ENCODE measurements around the gene PLCH1. TPM values are rescaled to one million over a fixed set of nuclear protein-coding genes. Genes with fewer than 3 reads are reported as not detected.

Gene PLCH1
- total and polyA plus RNA-seq, 8 donors: 0.91 to 4.4 (median 2.3) TPM

DNA sequence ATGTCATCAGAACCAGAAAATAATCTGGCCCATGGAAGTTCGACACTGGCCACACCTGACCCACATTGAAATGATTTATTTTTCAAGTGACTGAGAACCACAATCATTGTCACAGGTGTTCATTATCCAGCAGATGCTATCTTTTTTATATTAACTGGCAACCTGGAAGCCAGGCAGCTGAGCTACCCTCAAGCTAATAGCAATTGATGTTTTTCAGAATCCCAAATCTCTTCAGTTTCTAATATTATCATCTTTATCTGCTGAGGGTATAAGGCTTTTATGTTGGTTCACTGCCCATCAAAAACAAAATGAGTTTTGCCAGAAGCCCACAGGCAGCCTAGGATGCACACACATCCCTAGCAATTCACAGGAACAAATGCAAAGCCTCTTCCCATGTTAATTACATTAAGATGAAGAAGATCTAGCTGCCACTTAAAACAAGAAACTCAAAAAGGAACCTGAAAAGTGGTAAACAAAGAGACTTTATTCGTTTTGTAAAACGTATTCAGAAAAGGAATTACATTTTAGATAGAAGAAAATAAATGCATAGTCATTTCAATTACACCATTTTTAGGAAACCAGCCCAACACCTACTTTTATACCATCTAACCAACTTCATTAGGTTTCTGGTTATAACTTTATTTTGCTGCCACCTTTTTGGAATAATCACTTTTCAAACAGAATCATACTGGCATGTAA lies 410.5 kb downstream of the PLCH1 start:
- WGBS, 2 donors: 52 to 61% methylated on average over 3 of the region's 3 CpGs

DNA sequence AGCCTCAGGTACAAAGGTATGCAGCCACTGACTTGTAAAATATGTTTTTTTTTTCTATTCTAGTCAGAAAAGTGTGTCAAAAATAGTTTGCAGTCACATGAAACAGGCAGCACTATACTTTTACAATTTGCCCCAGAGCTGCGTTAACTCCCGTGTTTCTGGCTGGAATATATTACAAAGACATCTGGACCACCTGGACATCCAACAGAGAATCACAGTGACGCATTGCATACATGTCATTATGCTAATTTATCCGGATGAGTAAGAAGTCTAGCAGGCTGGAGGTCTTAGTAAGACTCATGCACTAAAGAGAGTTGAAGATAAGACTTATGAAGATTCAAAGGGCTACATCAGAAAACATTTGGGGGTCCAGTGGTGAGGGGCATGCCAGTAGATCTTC lies 412.2 kb downstream of the PLCH1 start:
- 83 to 84% methylated on average over 4 of the region's 4 CpGs for WGBS, 2 donors
- no peaks in the 10 kb centered on the region for H3K4me1 ChIP-seq
- DNase-seq (no peak), FAIRE-seq (no peak), ATAC-seq (no peak)
- H3K36me3 ChIP-seq: no peaks in the 10 kb centered on the region
- no peaks in the 10 kb centered on the region for H3K9me3 ChIP-seq
- intact Hi-C loops (cut with DNase I): no loop called here
- no peaks in the 10 kb centered on the region for H3K27me3 ChIP-seq
- no peak overlapping the region for H3K4me3 ChIP-seq
- no peak overlapping the region for H3K27ac ChIP-seq
- TF ChIP-seq, protein P1, sequence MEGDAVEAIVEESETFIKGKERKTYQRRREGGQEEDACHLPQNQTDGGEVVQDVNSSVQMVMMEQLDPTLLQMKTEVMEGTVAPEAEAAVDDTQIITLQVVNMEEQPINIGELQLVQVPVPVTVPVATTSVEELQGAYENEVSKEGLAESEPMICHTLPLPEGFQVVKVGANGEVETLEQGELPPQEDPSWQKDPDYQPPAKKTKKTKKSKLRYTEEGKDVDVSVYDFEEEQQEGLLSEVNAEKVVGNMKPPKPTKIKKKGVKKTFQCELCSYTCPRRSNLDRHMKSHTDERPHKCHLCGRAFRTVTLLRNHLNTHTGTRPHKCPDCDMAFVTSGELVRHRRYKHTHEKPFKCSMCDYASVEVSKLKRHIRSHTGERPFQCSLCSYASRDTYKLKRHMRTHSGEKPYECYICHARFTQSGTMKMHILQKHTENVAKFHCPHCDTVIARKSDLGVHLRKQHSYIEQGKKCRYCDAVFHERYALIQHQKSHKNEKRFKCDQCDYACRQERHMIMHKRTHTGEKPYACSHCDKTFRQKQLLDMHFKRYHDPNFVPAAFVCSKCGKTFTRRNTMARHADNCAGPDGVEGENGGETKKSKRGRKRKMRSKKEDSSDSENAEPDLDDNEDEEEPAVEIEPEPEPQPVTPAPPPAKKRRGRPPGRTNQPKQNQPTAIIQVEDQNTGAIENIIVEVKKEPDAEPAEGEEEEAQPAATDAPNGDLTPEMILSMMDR (IDR thresholded peaks at IDR 0.05): no peak

More for the DNA sequence above, 410.5 kb downstream of the PLCH1 start:
- no peak for ATAC-seq
- Histone ChIP-seq H3K4me1 (no peaks in the 10 kb centered on the region), H3K27me3 (no peaks in the 10 kb centered on the region), H3K9me3 (no peaks in the 10 kb centered on the region), H3K27ac (no peak overlapping the region), H3K4me3 (no peak overlapping the region), H3K36me3 (no peaks in the 10 kb centered on the region)
- TF ChIP-seq, protein P1 (IDR thresholded peaks at IDR 0.05): no peak
- FAIRE-seq: no peak
- DNase-seq: no peak
- intact Hi-C loops (cut with DNase I): no loop called here

DNA sequence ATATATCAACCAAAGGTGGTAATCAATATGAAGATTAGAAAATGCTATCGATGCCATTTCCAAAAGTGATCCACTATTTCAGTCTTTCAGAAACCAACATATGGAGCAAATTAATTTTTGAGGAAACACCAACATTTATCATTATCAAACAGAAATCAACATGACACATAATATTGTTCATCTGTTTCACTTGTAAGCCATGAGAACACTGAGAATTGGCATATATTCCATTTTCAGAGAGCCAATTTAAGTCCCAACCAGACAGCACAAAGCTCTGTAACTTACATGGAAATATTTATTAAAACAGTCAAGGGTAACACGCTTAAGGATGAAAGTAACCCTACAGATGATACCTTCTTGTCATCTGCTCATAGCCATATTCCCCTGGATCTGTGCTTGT lies 413.8 kb downstream of the PLCH1 start:
- ATAC-seq (no peak), FAIRE-seq (no peak), DNase-seq (no peak)
- intact Hi-C loops (cut with DNase I): no loop called here
- H3K4me3 ChIP-seq: no peak overlapping the region
- H3K4me1 ChIP-seq: no peaks in the 10 kb centered on the region
- H3K27ac ChIP-seq: no peak overlapping the region
- no peaks in the 10 kb centered on the region for H3K36me3 ChIP-seq
- no peaks in the 10 kb centered on the region for H3K9me3 ChIP-seq
- no peaks in the 10 kb centered on the region for H3K27me3 ChIP-seq
- 78 to 96% methylated on average over 2 of the region's 2 CpGs for WGBS, 2 donors
- TF ChIP-seq, protein P1 (IDR thresholded peaks at IDR 0.05): no peak

DNA sequence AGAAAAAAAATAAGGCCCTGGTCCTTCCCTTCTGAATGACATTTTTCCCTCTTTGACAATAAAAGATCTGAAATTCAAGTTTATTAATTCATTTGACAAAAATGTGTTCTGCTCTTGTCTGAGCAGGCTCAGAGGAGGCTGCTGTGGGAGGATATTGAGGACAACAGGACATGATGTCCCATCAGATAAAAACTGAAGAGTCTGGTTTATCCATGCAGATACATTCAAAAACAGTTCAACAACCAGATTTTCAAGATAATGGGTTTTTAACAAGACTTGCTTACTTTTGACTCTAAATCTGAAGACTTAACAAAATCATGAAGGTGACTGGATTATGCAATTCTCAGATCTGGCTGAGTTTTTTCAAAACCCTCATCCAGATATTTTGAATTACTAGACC lies 414.5 kb downstream of the PLCH1 start:
- DNase-seq (no peak), ATAC-seq (no peak), FAIRE-seq (no peak)
- H3K4me1 ChIP-seq: no peaks in the 10 kb centered on the region
- no peak overlapping the region for H3K27ac ChIP-seq
- no peaks in the 10 kb centered on the region for H3K36me3 ChIP-seq
- H3K27me3 ChIP-seq: no peaks in the 10 kb centered on the region
- H3K9me3 ChIP-seq: no peaks in the 10 kb centered on the region
- intact Hi-C loops (cut with DNase I): no loop called here
- TF ChIP-seq, protein P1 (IDR thresholded peaks at IDR 0.05): no peak
- H3K4me3 ChIP-seq: no peak overlapping the region

DNA sequence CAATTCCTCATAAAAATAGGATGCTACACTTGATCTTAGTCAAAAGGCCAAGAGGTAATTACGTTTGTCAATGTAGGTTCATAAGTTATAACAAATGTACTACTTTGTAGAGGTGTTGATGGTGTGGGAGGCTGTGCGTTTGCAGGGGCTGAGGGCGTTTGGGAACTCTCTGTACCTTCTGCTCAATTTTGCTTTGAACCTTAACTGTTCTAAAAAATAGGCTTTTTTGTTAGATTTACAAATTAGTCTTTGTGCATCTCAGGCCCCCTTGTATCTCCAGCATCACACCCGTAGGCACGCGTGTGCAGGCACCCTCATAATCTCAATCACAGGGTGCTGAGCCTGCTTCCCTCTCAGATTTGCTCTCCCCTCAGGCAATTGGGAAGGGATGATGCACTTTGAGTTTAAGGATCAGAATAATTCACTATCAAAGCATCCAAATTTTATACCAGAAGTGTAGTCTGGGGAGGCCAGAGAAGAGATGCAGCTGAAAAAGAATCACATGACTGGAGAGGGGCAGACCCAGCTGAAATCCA lies 415.3 kb downstream of the PLCH1 start:
- TF ChIP-seq, protein P1 (IDR thresholded peaks at IDR 0.05): no peak
- 78 to 81% methylated on average over 6 of the region's 6 CpGs for WGBS, 2 donors
- Histone ChIP-seq H3K27ac (no peak overlapping the region), H3K4me3 (no peak overlapping the region), H3K9me3 (no peaks in the 10 kb centered on the region), H3K4me1 (no peaks in the 10 kb centered on the region), H3K27me3 (no peaks in the 10 kb centered on the region), H3K36me3 (no peaks in the 10 kb centered on the region)
- no peak for DNase-seq
- intact Hi-C loops (cut with DNase I): no loop called here
- FAIRE-seq: no peak
- ATAC-seq: no peak

Measured in pancreas (tissue), 10 donors.